GM19035 (cell line): ENCODE results near the gene CRPPA.
"Not testable (repeated sequence)": the region's sequence is repeated elsewhere in the genome, so short reads cannot be mapped to it uniquely, and the experiment has no call there.

Experiments used
- ATAC-seq: cut with Tn5 transposase; IDR thresholded peaks from one replicate; pipeline ENCODE4 v1.9.1; 2021; ENCODE audit not compliant: unreplicated experiment

The CRPPA gene

GRCh38 chr7:16398146-16399017, 23.0 kb downstream of the CRPPA start:
- no peak for ATAC-seq

DNA sequence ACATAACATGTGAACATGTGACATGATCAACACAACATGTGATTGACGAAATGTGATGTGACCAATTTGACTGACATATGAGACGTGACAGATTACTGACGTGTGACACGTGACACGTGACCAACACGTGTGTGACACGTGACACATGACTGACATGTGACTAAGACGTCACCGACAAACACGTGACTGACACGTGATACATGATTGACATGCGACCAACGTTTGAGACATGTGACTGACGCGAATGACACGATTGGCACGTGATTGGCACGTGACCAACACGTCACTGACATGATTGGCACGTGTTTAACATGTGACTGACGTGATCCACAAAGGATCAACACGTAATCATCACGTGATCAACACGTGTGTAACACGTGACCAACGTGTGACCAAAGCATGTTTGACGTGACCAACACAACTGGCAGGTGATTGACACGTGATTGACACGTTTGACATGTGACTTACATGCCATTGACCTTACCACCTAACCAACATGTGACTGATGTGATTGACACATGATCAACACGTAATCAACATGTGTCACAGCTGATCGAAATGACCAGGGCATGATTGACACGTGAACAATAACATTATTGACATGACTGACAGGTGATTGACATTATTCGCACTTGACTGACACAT, 23.7 kb downstream of the CRPPA start:
- ATAC-seq = no peak

DNA sequence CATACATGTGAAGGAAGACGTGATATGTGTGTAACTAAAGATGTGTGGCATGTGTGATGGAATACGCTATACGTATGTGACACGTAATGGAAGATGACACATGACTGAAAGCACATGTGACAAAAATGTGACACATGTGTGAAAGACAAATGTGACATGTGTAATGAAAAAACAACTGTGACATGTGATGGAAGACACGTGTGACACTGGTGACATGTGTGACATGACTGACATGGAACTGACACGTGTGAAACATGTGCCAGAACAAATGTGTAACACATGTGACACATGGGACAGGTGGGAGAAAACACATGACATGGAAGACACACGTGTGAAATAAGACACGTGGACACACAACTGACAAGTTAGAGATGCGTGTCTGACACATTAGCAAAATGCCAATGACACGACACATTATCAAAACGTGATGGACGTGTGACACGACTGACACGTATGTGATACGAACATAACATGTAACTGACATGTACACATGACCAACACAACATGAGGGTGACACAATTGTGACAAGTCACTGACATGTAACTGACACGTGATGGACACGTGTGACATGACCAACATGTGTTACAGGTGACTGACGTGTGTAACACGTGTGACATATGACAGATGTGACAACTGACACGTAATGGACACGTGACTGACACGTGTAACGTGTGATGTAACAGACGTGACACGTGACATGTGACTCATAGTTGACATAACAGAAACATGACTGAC, 24.4 kb downstream of the CRPPA start:
- no peak for ATAC-seq

DNA sequence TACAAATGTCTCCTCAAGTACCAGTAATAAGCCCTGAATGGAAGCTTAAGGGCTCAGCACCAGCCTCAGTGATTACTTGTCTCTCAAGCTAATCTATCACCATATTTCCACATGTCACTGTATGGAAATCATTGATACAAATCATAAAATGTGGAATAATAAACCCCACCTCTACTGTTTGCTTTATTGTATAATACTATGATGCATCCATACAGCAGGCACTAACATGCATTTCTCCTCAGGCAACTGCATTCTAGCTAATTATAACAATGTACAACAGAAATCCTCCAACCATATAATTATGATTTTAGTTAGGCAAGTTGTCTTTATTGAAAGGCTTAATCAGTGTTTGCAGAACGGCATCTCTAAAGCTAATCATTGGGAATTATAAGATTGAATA, 26.2 kb downstream of the CRPPA start:
- no peak for ATAC-seq

- ATAC-seq = no peak
Observed at GRCh38 chr7:16393862-16394422, 27.4 kb downstream of the CRPPA start.

- ATAC-seq = no peak
Observed at GRCh38 chr7:16392990-16393523, 28.3 kb downstream of the CRPPA start.

DNA sequence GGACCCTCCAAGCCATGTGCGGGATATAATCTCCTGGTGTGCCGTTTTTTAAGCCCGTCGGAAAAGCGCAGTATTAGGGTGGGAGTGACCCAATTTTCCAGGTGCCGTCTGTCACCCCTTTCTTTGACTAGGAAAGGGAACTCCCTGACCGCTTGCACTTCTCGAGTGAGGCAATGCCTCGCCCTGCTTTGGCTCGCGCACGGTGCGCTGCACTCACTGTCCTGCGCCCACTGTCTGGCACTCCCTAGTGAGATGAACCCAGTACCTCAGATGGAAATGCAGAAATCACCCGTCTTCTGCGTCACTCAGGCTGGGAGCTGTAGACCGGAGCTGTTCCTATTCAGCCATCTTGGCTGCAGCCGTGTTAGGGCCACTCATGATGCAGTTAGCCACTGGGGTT, 37.6 kb downstream of the CRPPA start:
- not testable (repeated sequence) for ATAC-seq

DNA sequence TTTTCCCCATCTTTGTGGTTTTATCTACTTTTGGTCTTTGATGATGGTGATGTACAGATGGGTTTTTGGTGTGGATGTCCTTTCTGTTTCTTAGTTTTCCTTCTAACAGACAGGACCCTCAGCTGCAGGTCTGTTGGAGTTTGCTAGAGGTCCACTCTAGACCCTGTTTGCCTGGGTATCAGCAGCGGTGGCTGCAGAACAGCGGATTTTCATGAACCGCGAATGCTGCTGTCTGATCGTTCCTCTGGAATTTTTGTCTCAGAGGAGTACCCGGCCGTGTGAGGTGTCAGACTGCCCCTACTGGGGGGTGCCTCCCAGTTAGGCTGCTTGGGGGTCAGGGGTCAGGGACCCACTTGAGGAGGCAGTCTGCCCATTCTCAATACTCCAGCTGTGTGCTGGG, 38.2 kb downstream of the CRPPA start:
- not testable (repeated sequence) for ATAC-seq
